CD4-positive, alpha-beta memory T cell (primary cell): Measurements from ENCODE around the gene CBLIF. TPM values are rescaled to one million over a fixed set of nuclear protein-coding genes. Genes with fewer than 3 reads are reported as not detected.

Experiments used
- CTCF ChIA-PET: fragments of 350-600 bp; sonication (Branson Sonifier 250); formaldehyde crosslinking; loops from one replicate; lab custom pipeline; 2021; ENCODE audit warnings: inconsistent platforms; ENCODE audit not compliant: partially characterized antibody; lab: Charles Lee
- POLR2A ChIA-PET: fragments of 350-600 bp; sonication (Branson Sonifier 250); formaldehyde crosslinking; loops from one replicate; lab custom pipeline; 2021; ENCODE audit not compliant: partially characterized antibody; lab: Charles Lee
- DNase-seq, 5 donors: peaks; one replicate each; pipeline versions ENCODE4 v3.0.0 to v3.0.0-alpha.2; 2020 to 2022; ENCODE audit warnings: mixed read lengths in 1 of 5
- H3K27ac ChIP-seq: one replicate; pipeline ENCODE4 v1.7.0; 2013; ENCODE audit warnings: low read depth, low read length
- H3K27me3 ChIP-seq: 2 replicates; pipeline ENCODE4 v1.7.0; 2013; ENCODE audit warnings: mild to moderate bottlenecking, low read length, moderate library complexity; ENCODE audit not compliant: insufficient read depth
- H3K36me3 ChIP-seq: 2 replicates; pipeline ENCODE4 v1.7.0; 2013; ENCODE audit warnings: mild to moderate bottlenecking, low read length, moderate library complexity; ENCODE audit not compliant: insufficient read depth
- H3K4me1 ChIP-seq: 2 replicates; pipeline ENCODE4 v1.7.0; 2013; ENCODE audit warnings: mild to moderate bottlenecking, low read length, moderate library complexity; ENCODE audit not compliant: insufficient read depth
- H3K4me3 ChIP-seq, 2 donors: one replicate each; pipeline ENCODE4 v1.7.0; 2013; ENCODE audit warnings: low read length in 2 of 2, mild to moderate bottlenecking in 1 of 2
- H3K9me3 ChIP-seq, 2 donors: one replicate each; pipeline ENCODE4 v1.7.0; 2013; ENCODE audit warnings: low read length in 2 of 2, control low read depth in 1 of 2; ENCODE audit not compliant: control insufficient read depth in 1 of 2
- H3K27ac Mint-ChIP-seq, 7 donors: one replicate each; pipeline ENCODE4 v1.8.0; 2020 to 2021; ENCODE audit warnings: mixed read lengths in 7 of 7, mild to moderate bottlenecking in 6 of 7, inconsistent platforms in 3 of 7, moderate library complexity in 3 of 7
- H3K27me3 Mint-ChIP-seq, 2 donors: one replicate each; pipeline ENCODE4 v1.8.0; 2020 to 2021; ENCODE audit warnings: mixed read lengths in 2 of 2
- H3K36me3 Mint-ChIP-seq, 2 donors: one replicate each; pipeline ENCODE4 v1.8.0; 2020 to 2021; ENCODE audit warnings: mixed read lengths in 2 of 2, inconsistent platforms in 1 of 2, mild to moderate bottlenecking in 1 of 2
- H3K4me1 Mint-ChIP-seq, 4 donors: one replicate each; pipeline ENCODE4 v1.8.0; 2020 to 2021; ENCODE audit warnings: mixed read lengths in 4 of 4, mild to moderate bottlenecking in 1 of 4
- H3K4me3 Mint-ChIP-seq, 8 donors: one replicate each; pipeline ENCODE4 v1.8.0; 2020 to 2021; ENCODE audit warnings: mixed read lengths in 8 of 8, mild to moderate bottlenecking in 7 of 8, moderate library complexity in 6 of 8, inconsistent platforms in 3 of 8
- H3K9me3 Mint-ChIP-seq, 8 donors: one replicate each; pipeline ENCODE4 v1.8.0; 2020 to 2021; ENCODE audit warnings: mixed read lengths in 8 of 8, mild to moderate bottlenecking in 5 of 8, inconsistent platforms in 3 of 8, moderate library complexity in 1 of 8
- intact Hi-C: fragments of 100-400 bp; cut with micrococcal nuclease; formaldehyde crosslinking; loops from one replicate; pipeline ENCODE4 v1.15.1; 2023
- polyA plus RNA-seq, 2 donors: library from polyadenylated mRNA; unstranded; fragments of 300-500 nt; fragmentation: Illumina TruSeq; gene quantifications; one replicate each; pipeline ENCODE4 v1.2.3, GENCODE V29; 2021
- total RNA-seq, 2 experiments: library from RNA; stranded (reverse); gene quantifications; one replicate each; pipeline ENCODE4 v1.2.3, GENCODE V29; 2021

Gene CBLIF
- total and polyA plus RNA-seq, 4 experiments from 2014 or later: not detected

- H3K9me3 Mint-ChIP-seq: peaks cover 0 to 2% (median 0%) of the 10 kb centered on the region in 8 donors
- ChIA-PET CTCF (no interaction called here), POLR2A (no interaction called here)
- H3K27me3 Mint-ChIP-seq: peaks cover 3 to 12% of the 10 kb centered on the region in 2 donors
- Histone ChIP-seq H3K9me3 (no peaks in the 10 kb centered on the region), H3K27me3 (no peaks in the 10 kb centered on the region), H3K4me3 (no peak overlapping the region), H3K4me1 (no peaks in the 10 kb centered on the region), H3K36me3 (no peaks in the 10 kb centered on the region), H3K27ac (no peak overlapping the region)
- no peaks in the 10 kb centered on the region for H3K36me3 Mint-ChIP-seq
- intact Hi-C loops: no loop called here
- H3K4me3 Mint-ChIP-seq: no peak overlapping the region
- no peaks in the 10 kb centered on the region for H3K4me1 Mint-ChIP-seq
- DNase-seq: no peak
- H3K27ac Mint-ChIP-seq: no peak overlapping the region
Measured at GRCh38 chr11:59877325-59877724, 32.0 kb upstream of the CBLIF start.

GRCh38 chr11:59875856-59876519 lies 30.7 kb upstream of the CBLIF start:
- intact Hi-C loops: no loop called here
- no peak overlapping the region for H3K27ac Mint-ChIP-seq
- ChIA-PET POLR2A (no interaction called here), CTCF (no interaction called here)
- no peak overlapping the region for H3K27ac ChIP-seq
- H3K4me3 Mint-ChIP-seq: no peak overlapping the region
- H3K9me3 Mint-ChIP-seq: peaks cover 0 to 8% (median 0%) of the 10 kb centered on the region in 8 donors
- no peaks in the 10 kb centered on the region for H3K27me3 ChIP-seq
- H3K4me1 ChIP-seq: no peaks in the 10 kb centered on the region
- peaks cover 5 to 12% of the 10 kb centered on the region in 2 donors for H3K27me3 Mint-ChIP-seq
- H3K36me3 ChIP-seq: no peaks in the 10 kb centered on the region
- no peak for DNase-seq
- no peaks in the 10 kb centered on the region for H3K9me3 ChIP-seq
- no peak overlapping the region for H3K4me3 ChIP-seq
- no peaks in the 10 kb centered on the region for H3K36me3 Mint-ChIP-seq
- no peaks in the 10 kb centered on the region for H3K4me1 Mint-ChIP-seq

- Mint-ChIP-seq H3K36me3 (no peaks in the 10 kb centered on the region), H3K27me3 (peaks cover 6 to 9% of the 10 kb centered on the region in 2 donors), H3K4me3 (no peak overlapping the region), H3K9me3 (peaks cover 0 to 12% (median 6%) of the 10 kb centered on the region in 8 donors), H3K4me1 (no peaks in the 10 kb centered on the region), H3K27ac (no peak overlapping the region)
- no peaks in the 10 kb centered on the region for H3K9me3 ChIP-seq
- no peaks in the 10 kb centered on the region for H3K4me1 ChIP-seq
- POLR2A ChIA-PET: no interaction called here
- DNase-seq: no peak
- intact Hi-C loops: no loop called here
- no peak overlapping the region for H3K27ac ChIP-seq
- no peaks in the 10 kb centered on the region for H3K36me3 ChIP-seq
- CTCF ChIA-PET: no interaction called here
- H3K27me3 ChIP-seq: no peaks in the 10 kb centered on the region
- no peak overlapping the region for H3K4me3 ChIP-seq
Measured at GRCh38 chr11:59872076-59872475, 26.8 kb upstream of the CBLIF start.

GRCh38 chr11:59867946-59868345 lies 22.6 kb upstream of the CBLIF start:
- Histone ChIP-seq H3K4me1 (no peaks in the 10 kb centered on the region), H3K4me3 (no peak overlapping the region), H3K27me3 (no peaks in the 10 kb centered on the region), H3K27ac (no peak overlapping the region), H3K9me3 (no peaks in the 10 kb centered on the region), H3K36me3 (no peaks in the 10 kb centered on the region)
- H3K36me3 Mint-ChIP-seq: no peaks in the 10 kb centered on the region
- ChIA-PET POLR2A (no interaction called here), CTCF (no interaction called here)
- peaks cover 0 to 11% (median 5%) of the 10 kb centered on the region in 8 donors for H3K9me3 Mint-ChIP-seq
- DNase-seq: no peak
- intact Hi-C loops: no loop called here
- H3K27ac Mint-ChIP-seq: no peak overlapping the region
- no peak overlapping the region for H3K4me3 Mint-ChIP-seq
- H3K4me1 Mint-ChIP-seq: no peaks in the 10 kb centered on the region
- peaks cover 0 to 6% of the 10 kb centered on the region in 2 donors for H3K27me3 Mint-ChIP-seq

GRCh38 chr11:59866836-59867235 lies 21.5 kb upstream of the CBLIF start:
- no peaks in the 10 kb centered on the region for H3K36me3 ChIP-seq
- H3K27me3 ChIP-seq: no peaks in the 10 kb centered on the region
- no peak overlapping the region for H3K27ac ChIP-seq
- Mint-ChIP-seq H3K36me3 (no peaks in the 10 kb centered on the region), H3K4me1 (no peaks in the 10 kb centered on the region), H3K9me3 (peaks cover 0 to 11% (median 5%) of the 10 kb centered on the region in 8 donors), H3K4me3 (no peak overlapping the region), H3K27me3 (peaks cover 0 to 6% of the 10 kb centered on the region in 2 donors), H3K27ac (no peak overlapping the region)
- intact Hi-C loops: no loop called here
- no peak overlapping the region for H3K4me3 ChIP-seq
- ChIA-PET CTCF (no interaction called here), POLR2A (no interaction called here)
- DNase-seq: no peak
- no peaks in the 10 kb centered on the region for H3K4me1 ChIP-seq
- H3K9me3 ChIP-seq: no peaks in the 10 kb centered on the region

GRCh38 chr11:59866397-59866796 lies 21.1 kb upstream of the CBLIF start, which contains the start of gene TCN1:
Gene TCN1 (minus strand): TSS chr11:59866487. CDS start chr11:59866470, 17 bp downstream.
- Histone ChIP-seq H3K4me3 (no peak within 1 kb of the TSS), H3K36me3 (no peaks in the 10 kb centered on the region), H3K4me1 (no peaks in the 10 kb centered on the region), H3K9me3 (no peaks in the 10 kb centered on the region), H3K27me3 (no peaks in the 10 kb centered on the region), H3K27ac (no peak within 1 kb of the TSS)
- POLR2A ChIA-PET: no interaction called here
- Mint-ChIP-seq H3K36me3 (no peaks in the 10 kb centered on the region), H3K4me1 (no peaks in the 10 kb centered on the region), H3K4me3 (no peak within 1 kb of the TSS), H3K27me3 (peaks cover 0 to 4% of the 10 kb centered on the region in 2 donors), H3K9me3 (peaks cover 0 to 9% (median 3%) of the 10 kb centered on the region in 8 donors), H3K27ac (no peak within 1 kb of the TSS)
- CTCF ChIA-PET: no interaction called here
- intact Hi-C loops: no loop called here
- DNase-seq: no peak

- Histone ChIP-seq H3K4me1 (no peaks in the 10 kb centered on the region), H3K4me3 (no peak overlapping the region), H3K27me3 (no peaks in the 10 kb centered on the region), H3K27ac (no peak overlapping the region), H3K9me3 (no peaks in the 10 kb centered on the region), H3K36me3 (no peaks in the 10 kb centered on the region)
- POLR2A ChIA-PET: no interaction called here
- Mint-ChIP-seq H3K27ac (no peak overlapping the region), H3K36me3 (no peaks in the 10 kb centered on the region), H3K27me3 (peaks cover 0 to 4% of the 10 kb centered on the region in 2 donors), H3K4me1 (no peaks in the 10 kb centered on the region), H3K9me3 (peaks cover 0 to 6% (median 0%) of the 10 kb centered on the region in 8 donors), H3K4me3 (no peak overlapping the region)
- CTCF ChIA-PET: no interaction called here
- no peak for DNase-seq
- intact Hi-C loops: no loop called here
Measured at GRCh38 chr11:59865031-59865430, 19.7 kb upstream of the CBLIF start.
